ENCODE results near the gene MAP4. TPM values are rescaled to one million over a fixed set of nuclear protein-coding genes. Genes with fewer than 3 reads are reported as not detected.

MAP4 gene
- total and polyA plus RNA-seq, 2 of the 13 experiments (the other 11 are each of a cell fraction or from before 2014, with no cell fraction given), result 33.1 to 38.7 TPM

- TF ChIP-seq, protein P1, sequence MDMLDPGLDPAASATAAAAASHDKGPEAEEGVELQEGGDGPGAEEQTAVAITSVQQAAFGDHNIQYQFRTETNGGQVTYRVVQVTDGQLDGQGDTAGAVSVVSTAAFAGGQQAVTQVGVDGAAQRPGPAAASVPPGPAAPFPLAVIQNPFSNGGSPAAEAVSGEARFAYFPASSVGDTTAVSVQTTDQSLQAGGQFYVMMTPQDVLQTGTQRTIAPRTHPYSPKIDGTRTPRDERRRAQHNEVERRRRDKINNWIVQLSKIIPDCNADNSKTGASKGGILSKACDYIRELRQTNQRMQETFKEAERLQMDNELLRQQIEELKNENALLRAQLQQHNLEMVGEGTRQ (IDR thresholded peaks at IDR 0.05; ENCODE audit: low read depth, low read length), result no peak
- TF ChIP-seq, protein P1 (CRISPR knock-in tag; IDR thresholded peaks at IDR 0.05; ENCODE audit: borderline replicate concordance), result no peak; the same call in 1 of the 2 replicates
- no peak for TF ChIP-seq CEBPG (CRISPR knock-in tag; IDR thresholded peaks at IDR 0.05)
- TF ChIP-seq, protein P2, sequence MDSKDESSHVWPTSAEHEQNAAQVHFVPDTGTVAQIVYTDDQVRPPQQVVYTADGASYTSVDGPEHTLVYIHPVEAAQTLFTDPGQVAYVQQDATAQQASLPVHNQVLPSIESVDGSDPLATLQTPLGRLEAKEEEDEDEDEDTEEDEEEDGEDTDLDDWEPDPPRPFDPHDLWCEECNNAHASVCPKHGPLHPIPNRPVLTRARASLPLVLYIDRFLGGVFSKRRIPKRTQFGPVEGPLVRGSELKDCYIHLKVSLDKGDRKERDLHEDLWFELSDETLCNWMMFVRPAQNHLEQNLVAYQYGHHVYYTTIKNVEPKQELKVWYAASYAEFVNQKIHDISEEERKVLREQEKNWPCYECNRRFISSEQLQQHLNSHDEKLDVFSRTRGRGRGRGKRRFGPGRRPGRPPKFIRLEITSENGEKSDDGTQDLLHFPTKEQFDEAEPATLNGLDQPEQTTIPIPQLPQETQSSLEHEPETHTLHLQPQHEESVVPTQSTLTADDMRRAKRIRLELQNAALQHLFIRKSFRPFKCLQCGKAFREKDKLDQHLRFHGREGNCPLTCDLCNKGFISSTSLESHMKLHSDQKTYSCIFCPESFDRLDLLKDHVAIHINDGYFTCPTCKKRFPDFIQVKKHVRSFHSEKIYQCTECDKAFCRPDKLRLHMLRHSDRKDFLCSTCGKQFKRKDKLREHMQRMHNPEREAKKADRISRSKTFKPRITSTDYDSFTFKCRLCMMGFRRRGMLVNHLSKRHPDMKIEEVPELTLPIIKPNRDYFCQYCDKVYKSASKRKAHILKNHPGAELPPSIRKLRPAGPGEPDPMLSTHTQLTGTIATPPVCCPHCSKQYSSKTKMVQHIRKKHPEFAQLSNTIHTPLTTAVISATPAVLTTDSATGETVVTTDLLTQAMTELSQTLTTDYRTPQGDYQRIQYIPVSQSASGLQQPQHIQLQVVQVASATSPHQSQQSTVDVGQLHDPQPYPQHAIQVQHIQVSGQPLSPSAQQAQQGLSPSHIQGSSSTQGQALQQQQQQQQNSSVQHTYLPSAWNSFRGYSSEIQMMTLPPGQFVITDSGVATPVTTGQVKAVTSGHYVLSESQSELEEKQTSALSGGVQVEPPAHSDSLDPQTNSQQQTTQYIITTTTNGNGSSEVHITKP (CRISPR knock-in tag; IDR thresholded peaks at IDR 0.05; ENCODE audit: low read depth), result no peak
- TF ChIP-seq ZNF331 (CRISPR knock-in tag; IDR thresholded peaks at IDR 0.05), result peak; percentile 82
- 0 out of 2 replicates have a peak, but pooled peaks have one; percentile 24 for TF ChIP-seq SMYD3 (CRISPR knock-in tag; IDR thresholded peaks at IDR 0.05)
- TF ChIP-seq, protein P3, sequence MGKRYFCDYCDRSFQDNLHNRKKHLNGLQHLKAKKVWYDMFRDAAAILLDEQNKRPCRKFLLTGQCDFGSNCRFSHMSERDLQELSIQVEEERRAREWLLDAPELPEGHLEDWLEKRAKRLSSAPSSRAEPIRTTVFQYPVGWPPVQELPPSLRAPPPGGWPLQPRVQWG (CRISPR knock-in tag; IDR thresholded peaks at IDR 0.05; ENCODE audit: borderline replicate concordance, low read depth), result no peak
- TF ChIP-seq CBX5 (CRISPR knock-in tag; IDR thresholded peaks at IDR 0.05; ENCODE audit: borderline replicate concordance), result no peak
- peak; percentile 88 for TF ChIP-seq PHF20 (CRISPR knock-in tag; IDR thresholded peaks at IDR 0.05)
- 0 out of 2 replicates have a peak, but pooled peaks have one; percentile 68 for TF ChIP-seq KLF6 (CRISPR knock-in tag; IDR thresholded peaks at IDR 0.05)
- peak; percentile 68; the same call in 1 of the 2 replicates for TF ChIP-seq NR2F2 (IDR thresholded peaks at IDR 0.05; ENCODE audit: borderline replicate concordance, low read depth)
- peak; percentile 79 for TF ChIP-seq BCL3 (CRISPR knock-in tag; IDR thresholded peaks at IDR 0.05)
- peak; percentile 60; the same call in 1 of the 2 replicates for TF ChIP-seq GMEB2 (CRISPR knock-in tag; IDR thresholded peaks at IDR 0.05; ENCODE audit: low read depth)
Observed at GRCh38 chr3:47824541-47825473, 191.4 kb downstream of the MAP4 start (continued).
